Fibroblast of skin of right biceps (primary cell): ENCODE measurements around the gene TDRD7.

Source experiments
- DNase-seq: peaks from one replicate; pipeline ENCODE4 v3.0.0-alpha.2; 2013

TDRD7 gene

GRCh38 chr9:97529363-97530076 is 117.6 kb downstream of the TDRD7 start:
- no peak for DNase-seq

- no peak for DNase-seq
Observed at GRCh38 chr9:97531888-97532376, 120.0 kb downstream of the TDRD7 start.

GRCh38 chr9:97534185-97534584 is 122.3 kb downstream of the TDRD7 start:
- DNase-seq: no peak

- DNase-seq: no peak
Observed at GRCh38 chr9:97534961-97535594, 123.2 kb downstream of the TDRD7 start.

- no peak for DNase-seq
Observed at GRCh38 chr9:97535771-97536170, 123.9 kb downstream of the TDRD7 start.

GRCh38 chr9:97536480-97536879 is 124.6 kb downstream of the TDRD7 start:
- DNase-seq: no peak

GRCh38 chr9:97543561-97543960 is 131.7 kb downstream of the TDRD7 start:
- no peak for DNase-seq

GRCh38 chr9:97545486-97545885 is 133.6 kb downstream of the TDRD7 start:
- no peak for DNase-seq
